Activated CD4-positive, CD25-positive, alpha-beta regulatory T cell treated with anti-CD3 and anti-CD28 coated beads, Interleukin-2, amount 50 U/mL, for 72 hours (primary cell): ENCODE measurements around the gene CD55.

Experiments
- DNase-seq: peaks from one replicate; pipeline ENCODE4 v3.0.0; 2021

CD55 gene

GRCh38 chr1:207331354-207332313, 10.2 kb downstream of the CD55 start:
- no peak for DNase-seq

DNA sequence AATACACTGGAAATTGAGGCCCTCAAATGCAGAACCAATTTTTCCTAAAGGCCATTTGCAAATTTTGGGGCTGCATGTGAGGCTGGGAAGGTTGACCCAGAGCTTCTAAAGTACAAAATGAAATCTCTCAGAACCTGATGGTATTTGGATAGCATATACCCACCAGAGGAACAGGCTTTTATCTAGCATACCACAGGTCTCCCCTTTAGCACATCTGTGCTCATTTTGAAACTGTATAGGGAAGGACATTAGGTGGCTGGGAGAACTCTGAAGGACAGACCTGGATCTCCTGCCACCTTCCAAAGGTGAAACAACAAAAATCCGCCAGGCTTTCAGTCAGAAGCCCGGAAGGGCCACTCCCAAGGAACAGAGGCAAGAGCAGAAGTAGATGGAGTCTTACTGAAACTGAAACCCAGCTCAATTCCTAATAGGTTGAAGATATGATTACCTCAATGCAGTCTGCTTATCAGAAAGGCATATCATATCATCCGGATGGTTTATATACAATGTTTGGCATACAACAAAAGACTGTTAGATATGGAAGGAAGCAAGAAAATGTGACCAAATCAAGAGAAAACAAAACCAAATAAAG, 11.6 kb downstream of the CD55 start:
- DNase-seq: no peak

GRCh38 chr1:207333620-207334019, 12.1 kb downstream of the CD55 start:
- no peak for DNase-seq

DNA sequence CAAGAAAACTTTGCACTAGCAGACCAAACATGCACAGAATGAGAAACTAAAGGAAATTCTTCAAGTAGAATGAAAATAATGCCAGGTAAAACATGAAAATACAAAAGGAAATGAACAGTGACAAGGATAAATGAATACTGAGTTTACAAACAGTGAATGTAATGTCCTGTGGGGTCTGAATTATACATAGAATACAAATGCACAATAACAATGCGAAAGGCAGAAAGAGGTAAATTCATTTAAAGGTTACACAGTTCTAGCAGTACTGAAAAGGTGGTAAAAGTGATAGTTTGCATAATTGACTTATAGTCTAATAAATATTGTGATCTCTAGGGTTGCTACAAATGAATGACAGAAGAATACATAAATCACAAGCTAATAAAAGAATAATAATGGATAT, 12.9 kb downstream of the CD55 start:
- DNase-seq: no peak

DNA sequence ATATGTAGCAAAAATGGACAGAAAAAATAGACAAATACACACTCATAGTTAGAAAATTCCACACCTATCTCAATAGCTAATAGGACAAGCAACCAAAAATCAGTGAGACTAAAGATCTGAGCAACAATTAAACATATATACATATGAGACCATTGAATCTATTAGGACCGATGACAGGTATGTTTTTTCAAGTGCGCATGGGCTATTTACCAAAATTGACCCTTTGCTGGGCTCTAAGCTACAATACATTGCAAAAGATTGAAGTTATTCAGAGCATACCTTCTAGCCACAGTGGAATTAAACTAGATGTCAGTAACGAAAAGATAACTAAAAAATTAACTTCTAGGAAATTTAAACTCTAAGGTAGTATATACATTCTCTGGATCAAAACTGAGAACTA, 13.7 kb downstream of the CD55 start:
- DNase-seq: no peak

DNA sequence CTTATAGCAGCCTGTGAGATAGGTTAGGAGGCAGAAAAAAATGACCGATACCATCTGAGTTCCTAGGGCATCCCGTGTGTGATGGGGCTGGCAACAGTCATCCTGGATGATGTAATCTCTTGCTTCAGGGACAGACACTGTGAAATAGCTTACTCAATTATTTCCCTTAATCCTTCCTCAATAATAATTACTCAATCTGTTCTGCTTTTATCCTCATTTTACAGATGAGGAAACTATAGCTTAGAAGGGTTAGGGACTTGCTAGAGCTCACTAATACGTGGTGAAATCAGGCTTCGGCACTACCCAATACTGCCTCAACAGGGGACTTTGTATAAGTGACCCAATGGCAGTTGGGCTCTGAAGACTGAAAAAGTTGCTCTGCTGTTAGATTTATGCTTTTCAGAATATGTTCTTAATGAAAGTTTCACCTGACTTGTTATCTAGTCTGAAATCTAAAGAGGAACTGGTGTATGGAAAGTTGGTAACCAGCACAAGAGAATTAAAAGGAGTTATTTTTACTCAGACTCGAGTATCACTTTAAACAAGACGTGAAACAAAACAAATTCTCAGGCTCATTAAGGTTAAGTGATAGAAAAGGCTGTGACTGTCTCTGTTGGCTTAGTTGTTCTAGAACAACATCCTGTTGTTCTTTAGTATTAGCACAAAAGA, 14.4 kb downstream of the CD55 start:
- DNase-seq: no peak

DNA sequence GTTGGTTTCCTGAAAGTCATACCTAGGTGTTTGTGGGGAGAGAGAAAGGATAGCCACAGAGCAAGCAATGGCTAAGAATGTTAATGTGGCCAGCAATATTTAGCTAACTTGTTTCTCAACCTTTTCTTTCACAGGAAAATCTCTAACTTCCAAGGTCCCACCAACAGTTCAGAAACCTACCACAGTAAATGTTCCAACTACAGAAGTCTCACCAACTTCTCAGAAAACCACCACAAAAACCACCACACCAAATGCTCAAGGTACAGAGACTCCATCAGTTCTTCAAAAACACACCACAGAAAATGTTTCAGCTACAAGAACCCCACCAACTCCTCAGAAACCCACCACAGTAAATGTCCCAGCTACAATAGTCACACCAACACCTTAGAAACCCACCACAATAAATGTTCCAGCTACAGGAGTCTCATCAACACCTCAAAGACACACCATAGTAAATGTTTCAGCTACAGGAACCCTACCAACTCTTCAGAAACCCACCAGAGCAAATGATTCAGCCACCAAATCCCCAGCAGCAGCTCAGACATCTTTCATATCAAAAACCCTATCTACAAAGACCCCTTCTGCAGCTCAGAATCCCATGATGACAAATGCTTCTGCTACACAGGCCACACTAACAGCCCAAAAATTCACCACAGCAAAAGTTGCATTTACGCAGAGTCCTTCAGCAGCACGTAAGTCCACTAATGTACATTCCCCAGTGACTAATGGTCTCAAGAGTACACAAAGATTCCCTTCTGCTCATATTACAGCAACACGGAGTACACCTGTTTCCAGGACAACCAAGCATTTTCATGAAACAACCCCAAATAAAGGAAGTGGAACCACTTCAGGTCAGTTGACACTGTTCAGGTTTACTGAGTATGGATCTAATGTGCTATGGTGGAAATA, 15.3 kb downstream of the CD55 start:
- DNase-seq: no peak

- DNase-seq: no peak
Observed at GRCh38 chr1:207342332-207342731, 20.9 kb downstream of the CD55 start.

DNA sequence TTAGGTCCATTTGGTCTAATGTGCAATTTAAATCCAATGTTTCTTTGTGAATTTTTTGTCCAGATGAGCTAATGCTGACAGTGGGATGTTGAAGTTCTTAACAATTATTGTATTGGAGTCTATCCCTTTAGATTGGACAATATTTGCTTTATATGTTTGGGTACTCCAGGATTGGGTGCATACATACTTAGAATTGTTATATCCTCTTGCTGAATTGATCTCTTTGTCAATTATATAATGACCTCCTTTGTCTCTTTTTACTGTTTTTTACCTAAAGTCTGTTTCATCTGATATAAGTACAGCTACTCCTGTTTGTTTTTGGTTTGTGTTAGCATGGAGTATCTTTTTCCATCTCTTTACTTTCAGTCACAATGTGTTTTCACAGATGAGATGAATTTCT, 22.2 kb downstream of the CD55 start:
- DNase-seq: no peak

DNA sequence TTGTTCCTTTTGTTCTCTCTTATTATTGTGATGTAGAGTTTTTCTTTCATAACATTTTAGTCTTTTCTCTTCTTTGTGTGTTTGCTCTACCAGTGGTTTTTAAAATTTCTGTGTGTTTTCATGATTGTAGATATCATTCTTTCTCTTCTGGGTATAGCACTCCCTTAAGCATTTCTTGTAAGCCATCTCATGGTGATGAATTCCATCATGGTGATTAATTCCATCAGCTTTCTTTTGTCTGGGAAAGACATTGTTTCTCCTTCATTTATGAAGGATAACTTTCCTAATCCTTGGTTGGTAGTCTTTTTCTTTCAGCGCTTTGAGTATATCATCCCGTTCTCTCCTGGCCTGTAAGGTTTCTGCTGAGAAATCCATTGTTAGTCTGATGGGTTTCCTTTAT, 22.7 kb downstream of the CD55 start:
- DNase-seq: no peak

DNA sequence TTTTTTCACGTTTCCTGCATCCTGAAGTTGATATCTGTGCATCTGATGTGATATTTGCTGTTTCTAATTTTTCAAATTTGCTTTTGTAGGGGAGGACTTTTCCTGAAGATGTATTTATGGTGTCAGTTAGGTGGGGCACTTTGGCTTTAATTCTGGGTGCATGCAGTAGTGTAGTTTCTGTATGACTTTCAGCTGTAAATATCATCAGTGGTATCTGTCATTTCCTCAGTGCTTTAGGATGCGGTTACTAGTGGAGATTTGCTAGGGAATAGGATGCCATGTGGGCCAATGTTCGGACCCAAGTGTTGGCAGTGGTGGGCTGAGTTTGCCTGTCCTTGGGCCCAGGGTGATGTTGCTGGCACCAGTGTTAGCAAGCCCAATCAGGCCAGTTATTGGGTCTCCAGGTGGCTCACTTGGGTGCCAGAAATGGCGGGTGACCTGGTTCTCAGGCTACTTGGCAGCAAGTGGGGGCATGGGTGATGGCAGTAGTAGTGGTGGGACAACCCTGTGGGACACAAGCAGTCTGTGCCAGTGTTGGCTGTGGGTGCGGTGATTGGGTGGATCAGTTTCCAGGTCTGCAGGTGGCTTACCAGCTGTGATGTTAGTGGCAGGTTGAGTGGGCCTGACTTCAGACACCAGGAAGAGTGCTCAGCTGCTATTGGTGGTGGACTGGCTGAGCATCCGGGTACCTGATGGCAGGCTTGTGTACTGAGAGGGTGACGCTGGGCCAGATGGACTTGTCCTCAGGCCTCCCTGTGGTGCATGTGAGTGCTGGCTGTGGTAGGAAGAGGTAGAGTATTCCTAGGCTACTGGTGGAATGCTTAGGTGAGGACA, 24.4 kb downstream of the CD55 start:
- no peak for DNase-seq

GRCh38 chr1:207346513-207346912, 25.0 kb downstream of the CD55 start:
- no peak for DNase-seq

DNA sequence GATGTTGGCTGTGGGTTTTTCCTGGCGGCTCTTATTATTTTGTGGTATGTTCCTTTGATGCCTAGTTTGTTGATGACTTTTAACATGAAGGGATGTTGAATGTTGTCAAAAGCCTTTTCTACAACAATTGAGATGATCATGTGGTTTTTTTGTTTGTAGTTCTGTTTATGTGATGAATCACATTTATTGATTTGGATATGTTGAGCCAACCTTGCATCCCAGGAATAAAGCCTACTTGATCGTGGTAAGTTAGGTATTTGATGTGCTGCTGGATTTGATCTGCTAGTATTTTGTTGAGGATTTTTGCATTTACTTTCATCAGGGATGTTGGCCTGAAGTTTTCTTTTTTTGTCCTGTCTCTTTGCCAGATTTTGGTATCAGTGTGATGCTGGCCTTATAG, 28.5 kb downstream of the CD55 start:
- no peak for DNase-seq

DNA sequence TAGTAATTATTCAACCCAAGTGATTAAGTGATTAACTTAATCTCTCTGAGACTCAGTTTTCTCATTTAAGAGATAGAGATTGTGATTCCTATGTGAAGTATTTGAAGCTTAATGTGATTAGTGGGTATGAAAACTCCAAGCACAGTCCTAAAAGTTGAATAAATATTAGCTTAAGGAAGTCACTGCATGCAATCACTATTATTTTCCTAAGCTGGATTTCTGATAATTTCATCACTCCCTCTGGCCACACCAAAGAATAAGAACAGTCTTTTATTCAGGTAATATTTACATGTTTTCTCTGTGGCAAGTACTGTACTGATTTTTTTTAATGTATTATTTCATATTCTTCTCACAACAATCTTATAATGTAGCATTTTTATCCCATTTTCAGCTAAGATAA, 31.1 kb downstream of the CD55 start:
- no peak for DNase-seq

DNA sequence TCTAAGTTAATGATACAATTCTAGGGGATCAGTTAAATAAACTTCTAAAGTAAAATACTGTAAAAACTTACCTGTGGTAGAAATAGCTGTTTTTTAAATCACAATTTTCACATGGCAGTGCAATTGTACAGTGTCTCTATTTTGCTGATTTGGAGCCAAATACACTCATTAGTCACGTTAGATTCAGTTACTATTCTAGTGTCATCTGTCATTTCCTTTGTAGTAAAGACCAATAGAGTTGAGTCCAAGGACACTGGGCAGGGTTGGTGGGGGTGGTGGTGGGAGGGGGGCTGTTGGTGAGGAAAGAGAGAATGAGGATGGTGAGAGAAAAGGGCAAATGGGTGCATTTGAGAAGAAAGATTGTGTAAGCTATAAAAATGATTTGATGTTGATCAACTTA, 33.6 kb downstream of the CD55 start:
- no peak for DNase-seq

- DNase-seq: no peak
Observed at GRCh38 chr1:207355513-207356295, 34.2 kb downstream of the CD55 start.

- DNase-seq: no peak
Observed at GRCh38 chr1:207361029-207361428, 39.6 kb downstream of the CD55 start.

GRCh38 chr1:207361889-207362288, 40.4 kb downstream of the CD55 start:
- DNase-seq: no peak

DNA sequence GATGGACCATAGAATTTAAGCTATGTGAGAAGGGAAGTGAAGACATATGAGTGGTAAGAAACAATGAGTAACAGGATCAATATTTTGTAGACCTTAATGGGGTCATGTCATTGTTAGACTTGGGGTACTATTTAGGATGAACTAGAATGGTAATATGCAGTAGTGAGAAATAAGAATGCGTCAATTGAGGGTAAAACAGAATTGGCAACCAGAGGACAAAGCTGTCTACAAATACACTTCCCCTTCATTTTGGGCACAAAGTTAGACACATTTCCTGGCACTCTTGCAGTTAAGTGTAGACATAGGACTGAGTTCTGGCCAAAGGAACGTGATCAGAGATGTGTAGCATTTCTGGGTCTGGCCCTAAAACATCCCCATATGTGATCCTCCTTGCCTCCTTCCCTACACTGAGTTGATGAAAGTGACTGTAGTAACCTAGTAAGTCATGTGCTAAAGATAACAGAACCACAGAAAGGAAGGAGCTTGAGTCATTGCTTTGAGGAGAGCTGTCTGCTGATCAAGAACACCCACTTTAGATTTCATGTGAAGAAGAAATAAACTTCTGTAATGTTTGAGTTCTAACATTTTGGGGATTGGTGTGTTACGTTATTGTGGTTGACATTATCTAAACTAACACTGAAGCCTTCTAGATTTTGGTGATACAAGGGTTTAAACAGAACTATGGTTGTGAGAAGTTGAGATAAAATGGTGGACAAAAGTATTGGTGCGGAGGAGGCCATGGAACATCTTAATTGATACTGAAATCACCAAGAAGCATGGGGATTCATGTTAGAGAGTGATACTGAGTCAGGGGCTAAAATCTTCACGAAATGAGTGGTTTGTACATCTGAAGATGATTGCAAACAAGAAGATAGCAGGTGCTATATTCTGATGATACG, 41.7 kb downstream of the CD55 start:
- no peak for DNase-seq

- DNase-seq: no peak
Observed at GRCh38 chr1:207363871-207364270, 42.4 kb downstream of the CD55 start.
